Kidney epithelial cell (primary cell): ENCODE measurements around the gene RAB40C. TPM values are rescaled to one million over a fixed set of nuclear protein-coding genes. Genes with fewer than 3 reads are reported as not detected.

Experiments
- DNase-seq: peaks from one replicate; pipeline ENCODE4 v3.0.0-alpha.2; 2010; ENCODE audit warnings: low read depth
- H3K27me3 ChIP-seq: 2 replicates; pipeline ENCODE4 v1.6.0; 2011; ENCODE audit warnings: low read length; ENCODE audit not compliant: control insufficient read depth, insufficient read depth
- H3K36me3 ChIP-seq: 2 replicates; pipeline ENCODE4 v1.5.1; 2011; ENCODE audit warnings: low read length; ENCODE audit not compliant: control insufficient read depth, insufficient read depth
- H3K4me3 ChIP-seq: 2 replicates; pipeline ENCODE4 v1.5.1; 2011; ENCODE audit warnings: low read depth, mild to moderate bottlenecking, control low read depth, low read length
- total RNA-seq: library from RNA; depleted of rRNA; stranded (reverse); fragments of >200 nt; gene quantifications from 2 replicates; pipeline ENCODE4 v1.2.3, GENCODE V29; 2015
- TF ChIP-seq, protein P1 (sequence below): IDR thresholded peaks from 2 replicates; pipeline ENCODE4 v1.5.1; 2011; ENCODE audit warnings: mild to moderate bottlenecking, moderate library complexity, low read length, control low read depth, inconsistent platforms; ENCODE audit not compliant: insufficient read depth, poor library complexity, severe bottlenecking

Gene RAB40C
- total RNA-seq, 1 donor from 2014 or later, result 16.5 TPM

DNA sequence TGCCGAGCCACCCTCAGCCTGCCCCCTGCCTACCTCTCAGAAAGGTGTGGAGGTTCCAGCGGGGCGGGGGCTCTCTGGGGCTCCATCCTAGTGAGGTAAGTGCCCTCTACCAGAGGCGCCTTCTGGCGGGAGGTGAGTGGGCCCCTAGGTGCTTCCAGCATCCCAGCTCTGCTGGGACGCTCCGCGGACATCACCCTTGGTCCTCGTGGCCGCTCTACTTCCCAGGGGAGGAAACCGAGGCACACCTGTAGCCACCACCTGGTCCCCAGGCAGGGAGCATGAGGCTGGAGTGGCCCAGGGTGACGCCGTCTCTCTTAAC, 53.1 kb downstream of the RAB40C start:
- H3K4me3 ChIP-seq, result peak overlapping the region; percentile 61
- no peak for DNase-seq
- TF ChIP-seq, protein P1, sequence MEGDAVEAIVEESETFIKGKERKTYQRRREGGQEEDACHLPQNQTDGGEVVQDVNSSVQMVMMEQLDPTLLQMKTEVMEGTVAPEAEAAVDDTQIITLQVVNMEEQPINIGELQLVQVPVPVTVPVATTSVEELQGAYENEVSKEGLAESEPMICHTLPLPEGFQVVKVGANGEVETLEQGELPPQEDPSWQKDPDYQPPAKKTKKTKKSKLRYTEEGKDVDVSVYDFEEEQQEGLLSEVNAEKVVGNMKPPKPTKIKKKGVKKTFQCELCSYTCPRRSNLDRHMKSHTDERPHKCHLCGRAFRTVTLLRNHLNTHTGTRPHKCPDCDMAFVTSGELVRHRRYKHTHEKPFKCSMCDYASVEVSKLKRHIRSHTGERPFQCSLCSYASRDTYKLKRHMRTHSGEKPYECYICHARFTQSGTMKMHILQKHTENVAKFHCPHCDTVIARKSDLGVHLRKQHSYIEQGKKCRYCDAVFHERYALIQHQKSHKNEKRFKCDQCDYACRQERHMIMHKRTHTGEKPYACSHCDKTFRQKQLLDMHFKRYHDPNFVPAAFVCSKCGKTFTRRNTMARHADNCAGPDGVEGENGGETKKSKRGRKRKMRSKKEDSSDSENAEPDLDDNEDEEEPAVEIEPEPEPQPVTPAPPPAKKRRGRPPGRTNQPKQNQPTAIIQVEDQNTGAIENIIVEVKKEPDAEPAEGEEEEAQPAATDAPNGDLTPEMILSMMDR, result no peak

DNA sequence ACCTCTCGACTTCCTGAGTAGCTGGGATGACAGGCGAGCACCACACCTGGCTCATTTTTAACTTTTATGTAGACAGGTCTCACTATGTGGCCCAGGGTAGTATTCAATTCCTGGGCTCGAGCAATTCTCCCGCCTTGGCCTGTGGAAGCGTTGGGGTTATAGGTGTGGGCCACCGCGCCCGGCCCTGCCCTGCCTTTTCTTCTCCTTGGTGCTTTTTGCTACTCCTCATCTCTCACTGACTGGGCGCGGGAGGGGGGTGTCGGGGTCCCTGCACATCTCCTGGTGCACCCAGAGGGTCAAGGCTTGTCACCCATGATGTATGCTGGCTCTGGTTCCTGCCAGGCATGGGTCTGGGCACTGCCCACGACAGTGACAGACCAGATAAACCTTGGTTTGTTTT, 54.7 kb downstream of the RAB40C start:
- Histone ChIP-seq H3K27me3 (no peaks in the 10 kb centered on the region), H3K4me3 (no peak overlapping the region), H3K36me3 (no peaks in the 10 kb centered on the region)
- TF ChIP-seq, protein P1, result no peak
- no peak for DNase-seq

More for the DNA sequence above, 53.1 kb downstream of the RAB40C start:
- no peaks in the 10 kb centered on the region for H3K27me3 ChIP-seq
- H3K36me3 ChIP-seq, result no peaks in the 10 kb centered on the region

DNA sequence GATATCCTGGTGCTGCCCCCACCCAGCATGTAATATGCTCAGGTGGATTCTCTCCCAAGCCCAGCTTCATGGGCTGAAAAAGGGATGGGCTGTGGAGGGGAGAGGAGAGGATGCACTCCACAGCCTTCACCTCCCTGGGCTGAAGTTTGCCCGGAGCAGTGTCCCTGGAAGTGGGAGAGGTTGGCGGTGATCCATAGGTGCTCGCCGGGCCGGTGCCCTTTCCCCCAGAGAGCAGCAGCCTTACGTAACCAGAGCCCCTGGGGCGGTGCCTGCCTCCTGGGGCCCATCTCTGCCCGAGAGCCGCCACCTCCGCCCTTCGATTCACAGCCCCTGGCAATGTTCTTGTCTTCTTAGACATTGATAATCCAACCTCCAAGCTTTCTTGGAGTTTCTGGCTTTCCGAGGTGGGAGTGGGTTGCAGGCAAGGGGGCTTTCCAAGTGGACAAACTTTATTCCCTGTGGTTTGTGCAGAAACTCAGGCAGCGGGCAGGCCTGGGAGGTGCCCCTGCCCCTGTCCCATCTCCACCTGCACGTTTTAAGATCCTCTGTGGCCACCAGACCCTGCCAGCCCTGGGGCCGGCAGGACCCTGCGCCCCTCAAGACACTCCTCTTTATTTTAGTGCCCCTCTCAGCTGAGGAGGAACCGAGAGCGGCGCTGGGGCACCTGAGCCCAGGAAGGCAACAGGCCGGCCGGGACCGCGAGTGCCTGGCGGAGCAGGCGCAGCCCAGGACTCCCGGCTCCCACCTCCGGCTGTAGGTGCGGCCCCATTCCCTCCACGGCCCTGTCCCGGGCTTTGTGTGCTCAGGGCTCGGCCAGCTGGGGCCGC, 56.2 kb downstream of the RAB40C start:
- Histone ChIP-seq H3K4me3 (no peak overlapping the region), H3K36me3 (no peaks in the 10 kb centered on the region), H3K27me3 (no peaks in the 10 kb centered on the region)
- TF ChIP-seq, protein P1, result no peak
- no peak for DNase-seq

DNA sequence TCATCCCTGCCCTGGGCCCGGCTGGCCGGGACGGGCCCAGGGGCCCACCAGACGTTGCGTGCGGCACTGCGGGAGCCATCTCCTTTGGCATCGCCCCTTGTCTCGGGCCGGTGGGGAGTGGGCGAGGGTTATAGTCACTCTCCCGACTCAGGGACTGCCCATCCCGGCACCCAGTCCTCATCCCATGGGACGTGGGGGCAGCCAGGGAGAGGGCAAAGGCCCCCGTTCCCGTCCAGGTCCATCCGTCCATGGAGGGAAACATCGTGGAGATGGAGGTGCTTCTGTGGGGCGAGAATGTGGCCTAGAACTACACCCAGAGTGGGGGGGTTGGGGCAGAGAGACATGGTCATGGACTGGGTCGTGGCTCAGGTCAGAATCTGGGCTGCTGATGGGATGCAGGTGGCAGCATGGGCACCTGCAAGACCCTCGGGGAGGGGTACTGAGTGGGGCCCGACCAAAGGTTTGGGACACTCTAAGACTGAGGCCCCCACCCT, 56.9 kb downstream of the RAB40C start:
- DNase-seq, result no peak
- no peak overlapping the region for H3K4me3 ChIP-seq
- TF ChIP-seq, protein P1, result no peak
- no peaks in the 10 kb centered on the region for H3K36me3 ChIP-seq
- H3K27me3 ChIP-seq, result no peaks in the 10 kb centered on the region

DNA sequence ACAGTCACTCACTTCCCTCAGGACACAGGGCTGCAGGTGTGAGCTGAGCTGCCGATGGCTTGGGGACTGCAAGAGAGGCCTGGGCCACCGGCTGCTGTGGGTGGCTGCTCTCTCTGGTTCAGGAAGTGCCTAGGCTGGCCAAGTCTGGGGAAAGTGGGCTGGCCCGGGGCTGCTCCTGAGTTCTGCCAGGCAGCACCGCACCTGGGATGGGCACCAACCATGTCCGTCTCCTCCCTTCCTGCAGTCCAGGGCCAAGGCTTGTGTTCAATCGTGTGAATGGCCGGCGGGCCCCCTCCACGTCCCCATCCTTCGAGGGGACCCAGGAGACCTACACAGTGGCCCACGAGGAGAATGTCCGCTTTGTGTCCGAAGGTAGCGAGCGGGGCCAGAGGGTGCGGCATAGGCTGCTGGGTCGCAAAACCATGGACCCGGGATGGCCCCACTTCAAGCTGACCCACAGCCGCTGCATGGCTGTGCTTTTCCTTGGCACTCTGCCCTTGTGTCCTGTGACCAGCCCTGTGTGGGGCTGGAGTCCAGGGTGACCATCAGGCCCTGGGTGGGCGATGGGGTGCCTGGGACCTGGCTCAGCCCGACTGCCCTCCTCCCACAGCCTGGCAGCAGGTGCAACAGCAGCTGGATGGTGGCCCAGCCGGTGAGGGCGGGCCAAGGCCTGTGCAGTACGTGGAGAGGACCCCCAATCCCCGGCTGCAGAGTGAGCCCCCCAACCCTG, 57.5 kb downstream of the RAB40C start:
- TF ChIP-seq, protein P1, result no peak
- H3K27me3 ChIP-seq, result no peaks in the 10 kb centered on the region
- no peak for DNase-seq
- H3K36me3 ChIP-seq, result no peaks in the 10 kb centered on the region
- no peak overlapping the region for H3K4me3 ChIP-seq
